ENCODE data around the gene FOSL1.

GRCh38 chr11:65863889-65864705, 36.1 kb downstream of the FOSL1 start:
- no peak for TF ChIP-seq CTCF (IDR thresholded peaks at IDR 0.05; ENCODE audit: insufficient read depth, low read depth, low read length)
- no peak for TF ChIP-seq EZH2 (IDR thresholded peaks at IDR 0.05; ENCODE audit: insufficient read depth, low read length)
